ENCODE results near the gene VAMP2.

VAMP2 gene

GRCh38 chr17:8153957-8154607, 8.7 kb downstream of the VAMP2 start:
- peak; percentile 43 for DNase-seq

GRCh38 chr17:8153525-8153956, 9.2 kb downstream of the VAMP2 start:
- DNase-seq = no peak

DNA sequence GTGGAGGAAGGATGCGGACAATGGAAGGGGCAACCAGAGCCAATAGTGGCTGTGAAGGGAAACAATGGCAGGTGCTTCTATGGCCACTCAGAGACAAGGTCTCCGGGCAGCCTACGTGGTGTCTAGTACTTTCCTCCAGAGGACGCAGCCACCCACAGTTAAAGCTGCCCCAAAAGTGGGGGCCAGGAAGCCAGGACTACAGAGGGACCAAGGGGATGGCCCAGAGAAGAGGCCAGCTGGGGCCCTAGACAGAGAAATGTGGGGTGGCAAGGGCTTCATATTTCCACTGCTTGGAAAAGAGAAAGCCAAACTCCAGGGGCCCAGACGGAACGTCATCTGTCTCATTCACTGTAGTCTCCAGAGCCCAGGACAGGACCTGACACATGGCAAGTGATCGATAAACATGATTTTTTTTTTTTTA, 9.7 kb downstream of the VAMP2 start:
- no peak for DNase-seq

DNA sequence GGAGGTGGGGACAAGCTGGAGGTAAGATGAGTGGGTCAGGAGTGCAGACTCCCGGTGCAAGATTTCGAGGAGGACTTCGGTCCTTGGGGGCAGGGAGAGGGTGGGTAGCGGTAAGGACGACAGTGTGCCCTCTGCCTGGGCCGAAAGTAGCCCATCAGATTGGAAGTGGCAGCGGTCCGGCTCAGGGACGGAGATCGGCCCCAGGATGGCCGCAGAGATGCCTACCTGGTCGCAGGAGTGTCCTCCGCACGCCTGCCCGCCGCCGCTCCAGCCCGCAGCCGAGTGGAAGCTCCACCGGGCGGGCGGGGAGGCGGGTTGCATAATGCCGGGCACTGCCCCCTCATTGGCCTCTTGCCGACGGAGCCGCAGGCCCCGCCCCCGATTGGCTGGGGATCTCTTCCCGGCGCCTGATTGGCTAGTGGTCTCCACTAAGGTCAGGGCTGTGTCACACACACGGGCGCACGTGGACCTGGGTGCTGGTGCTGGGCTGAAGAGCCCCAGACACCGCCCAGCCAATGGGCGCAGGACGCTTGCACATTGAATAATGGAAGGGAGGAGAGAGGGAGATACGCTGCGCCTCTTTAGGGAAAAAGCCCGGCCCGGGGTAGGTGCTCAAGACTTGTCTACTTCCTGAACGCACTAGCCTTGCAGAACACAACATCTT, 10.5 kb downstream of the VAMP2 start, which contains the start of gene PER1:
TSS of gene PER1 (minus strand) at position 293 of the 664 bp plus-strand sequence. CDS start 1,698 bp downstream, outside the sequence.
- DNase-seq = peak; percentile 72

DNA sequence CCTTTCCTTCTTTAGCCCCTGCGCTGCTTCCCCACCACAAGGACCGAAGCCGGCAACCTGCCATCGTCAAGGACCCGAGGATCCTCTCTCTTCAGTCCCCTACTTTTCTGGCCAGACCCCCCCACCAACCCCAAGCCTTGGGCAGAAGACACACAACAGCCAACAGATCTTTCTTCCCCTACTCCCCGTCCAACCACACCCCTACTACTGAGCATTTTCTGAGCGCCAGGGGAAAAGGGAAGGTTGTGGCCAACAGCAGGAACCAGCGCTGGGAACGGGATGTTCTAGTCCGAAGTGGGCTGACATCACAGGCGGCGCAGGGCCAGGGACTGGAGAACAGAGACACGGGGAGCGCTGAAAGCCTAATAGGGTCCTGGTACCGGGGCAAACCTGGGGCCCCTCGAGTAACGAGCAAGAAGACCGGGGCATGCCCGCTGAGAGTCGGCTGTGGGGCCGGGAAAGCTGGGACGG, 11.1 kb downstream of the VAMP2 start:
- no peak for DNase-seq

- DNase-seq = peak; percentile 64
These were observed 11.6 kb downstream of the VAMP2 start for GRCh38 chr17:8151120-8151640.

DNA sequence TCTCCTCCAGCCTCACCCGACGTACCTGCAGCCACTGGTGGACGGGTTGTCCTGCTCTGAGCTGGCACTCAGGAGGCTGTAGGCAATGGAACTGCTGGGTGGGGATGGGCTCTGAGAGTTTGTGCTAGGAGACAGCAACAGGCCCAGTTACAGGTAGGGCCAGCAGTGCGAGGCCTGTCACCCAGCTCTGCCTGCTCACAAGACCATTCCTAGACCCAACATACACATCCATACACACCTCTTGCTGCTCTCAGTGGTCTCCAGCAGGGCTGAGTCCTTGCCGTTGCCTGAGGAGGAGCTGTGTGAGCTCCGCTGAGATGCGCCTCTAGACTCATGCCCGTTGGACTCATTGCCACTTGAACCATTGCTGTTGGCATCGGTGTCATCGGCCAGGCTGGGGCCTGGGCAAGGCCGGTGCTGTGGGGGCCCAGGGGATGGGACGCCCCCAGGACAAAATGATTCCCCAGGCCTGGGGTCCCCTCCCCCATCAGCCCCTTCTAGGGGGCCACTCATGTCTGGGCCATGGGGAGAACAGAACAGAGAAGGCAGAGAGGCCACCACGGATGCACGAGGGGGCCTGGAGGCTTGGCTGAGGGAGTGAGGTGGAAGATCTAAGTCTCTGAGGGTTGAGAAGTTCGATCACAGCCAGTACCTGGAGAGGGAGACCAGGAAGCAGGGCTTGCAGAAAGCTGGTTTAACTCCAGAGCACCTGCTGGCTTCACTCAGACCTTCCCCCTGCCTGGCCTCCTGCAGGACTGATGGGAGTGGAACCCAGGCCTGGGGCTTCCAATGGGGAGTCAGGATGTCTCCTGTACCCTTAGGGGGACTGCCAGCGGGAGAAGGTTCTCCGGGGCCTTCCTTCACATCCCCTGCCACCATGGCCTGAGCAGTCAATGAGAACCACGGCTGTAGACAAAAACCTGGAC, 12.3 kb downstream of the VAMP2 start:
- DNase-seq = no peak

DNA sequence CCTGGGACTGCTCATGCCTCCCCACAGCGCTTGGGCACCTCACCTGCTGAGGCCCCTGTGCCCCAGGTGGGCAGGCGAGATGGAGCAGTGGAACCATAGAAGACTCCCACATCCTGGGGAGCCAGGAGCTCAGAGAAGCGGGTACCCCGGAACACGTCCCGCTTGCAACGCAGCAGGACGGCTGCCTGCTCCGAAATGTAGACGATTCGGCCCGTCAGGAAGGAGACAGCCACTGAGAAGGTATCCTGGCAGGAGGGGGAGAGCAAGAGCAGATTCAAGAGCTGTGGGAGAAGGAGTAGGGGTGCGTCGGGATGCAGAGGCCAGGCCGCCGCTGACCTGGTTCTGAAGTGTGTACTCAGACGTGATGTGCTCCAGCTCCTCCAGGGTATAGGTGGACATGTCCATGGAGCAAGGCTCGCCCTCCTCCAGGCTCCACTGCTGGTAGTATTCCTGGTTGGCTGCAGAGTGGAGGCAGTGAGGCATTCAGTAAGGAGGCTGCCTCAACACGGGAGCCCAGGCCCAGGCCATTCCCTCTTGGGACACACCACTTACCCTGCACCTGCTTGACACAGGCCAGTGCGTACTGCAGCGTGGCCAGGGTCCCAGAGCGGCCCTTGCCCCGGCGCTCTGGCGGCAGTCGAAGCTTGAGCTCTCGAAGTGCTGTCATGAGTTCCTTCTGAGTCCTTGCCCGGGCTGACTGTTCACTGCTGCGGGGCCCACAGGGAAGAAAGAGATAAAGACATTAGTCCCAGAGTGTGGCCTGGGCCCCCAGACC, 13.1 kb downstream of the VAMP2 start:
- no peak for DNase-seq

DNA sequence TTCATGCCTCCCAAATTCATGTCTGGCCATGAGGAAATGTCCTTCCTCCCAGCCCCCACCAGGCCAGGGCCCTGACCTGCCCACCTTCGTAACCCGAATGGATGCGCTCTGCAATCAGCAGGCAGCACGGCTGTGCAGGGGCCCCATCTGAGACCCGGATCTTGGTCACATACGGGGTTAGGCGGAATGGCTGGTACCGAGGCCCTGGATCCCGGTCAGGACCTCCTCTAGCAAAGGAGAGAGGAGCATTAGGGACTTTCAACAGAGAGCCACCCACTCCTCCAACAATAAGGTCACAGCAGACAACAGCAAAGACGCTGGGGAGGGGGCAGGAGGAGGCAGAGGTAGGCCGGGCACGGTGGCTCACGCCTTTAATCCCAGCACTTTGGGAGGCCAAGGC, 14.2 kb downstream of the VAMP2 start:
- no peak for DNase-seq

DNA sequence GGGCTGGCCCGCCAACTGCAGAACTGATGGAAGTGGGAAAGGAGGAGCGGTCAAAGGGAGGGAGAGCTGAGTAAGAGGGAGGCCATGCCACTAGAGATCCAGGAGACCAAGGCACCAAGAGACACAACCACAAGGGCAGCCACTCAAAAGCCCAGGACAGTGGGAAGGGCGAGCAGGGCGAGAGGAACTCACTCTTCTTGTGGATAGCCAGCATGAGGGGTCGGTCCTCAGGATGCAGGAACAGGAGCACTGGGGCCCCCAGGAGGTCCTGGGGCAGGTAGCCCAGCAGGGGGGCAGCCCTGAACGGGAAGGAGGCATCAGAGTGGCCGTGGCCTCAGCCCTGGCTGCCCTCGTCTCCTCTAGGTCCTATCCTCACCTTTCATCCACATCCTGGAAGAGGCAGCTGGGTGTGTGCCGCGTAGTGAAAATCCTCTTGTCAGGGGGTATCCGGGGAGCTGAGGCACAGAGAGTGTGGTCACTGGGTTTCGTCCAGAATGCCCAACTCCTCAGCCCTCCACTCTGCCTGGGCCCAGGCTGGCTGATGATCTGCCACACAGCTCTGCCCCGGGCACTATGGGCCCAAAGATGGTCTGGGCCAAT, 14.8 kb downstream of the VAMP2 start:
- DNase-seq = no peak

DNA sequence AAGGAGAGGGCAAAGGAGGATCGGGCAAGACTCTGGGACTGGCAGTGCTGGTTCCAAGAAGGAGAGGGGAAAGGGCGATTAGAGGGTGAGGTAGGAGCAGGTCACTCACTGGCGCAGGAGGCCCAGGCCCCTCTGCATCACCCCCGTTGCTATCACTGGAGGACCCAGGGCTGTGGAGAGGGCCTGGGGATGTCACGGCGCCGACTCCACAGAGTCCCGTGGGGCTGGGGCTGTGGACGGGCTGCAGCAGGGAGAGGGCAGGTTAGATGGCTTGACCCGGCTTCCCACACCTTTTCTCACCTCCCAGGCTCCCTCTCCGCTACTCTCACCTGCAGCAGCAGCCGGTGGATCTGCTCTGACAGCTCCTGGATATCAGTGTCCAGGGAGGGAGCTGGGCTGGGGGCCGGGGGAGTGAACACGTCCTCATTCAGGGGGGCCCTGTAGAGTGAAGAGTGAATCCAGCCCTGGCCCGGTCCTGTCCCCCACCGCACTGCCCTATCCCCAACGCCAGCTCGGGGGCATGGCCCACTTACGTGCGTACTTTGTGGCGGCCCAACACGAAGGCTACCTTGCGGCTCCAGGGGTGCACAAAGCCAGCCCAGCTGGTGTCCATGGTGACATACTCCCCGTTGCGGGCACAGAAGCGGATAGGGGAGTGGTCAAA, 15.5 kb downstream of the VAMP2 start:
- no peak for DNase-seq

DNA sequence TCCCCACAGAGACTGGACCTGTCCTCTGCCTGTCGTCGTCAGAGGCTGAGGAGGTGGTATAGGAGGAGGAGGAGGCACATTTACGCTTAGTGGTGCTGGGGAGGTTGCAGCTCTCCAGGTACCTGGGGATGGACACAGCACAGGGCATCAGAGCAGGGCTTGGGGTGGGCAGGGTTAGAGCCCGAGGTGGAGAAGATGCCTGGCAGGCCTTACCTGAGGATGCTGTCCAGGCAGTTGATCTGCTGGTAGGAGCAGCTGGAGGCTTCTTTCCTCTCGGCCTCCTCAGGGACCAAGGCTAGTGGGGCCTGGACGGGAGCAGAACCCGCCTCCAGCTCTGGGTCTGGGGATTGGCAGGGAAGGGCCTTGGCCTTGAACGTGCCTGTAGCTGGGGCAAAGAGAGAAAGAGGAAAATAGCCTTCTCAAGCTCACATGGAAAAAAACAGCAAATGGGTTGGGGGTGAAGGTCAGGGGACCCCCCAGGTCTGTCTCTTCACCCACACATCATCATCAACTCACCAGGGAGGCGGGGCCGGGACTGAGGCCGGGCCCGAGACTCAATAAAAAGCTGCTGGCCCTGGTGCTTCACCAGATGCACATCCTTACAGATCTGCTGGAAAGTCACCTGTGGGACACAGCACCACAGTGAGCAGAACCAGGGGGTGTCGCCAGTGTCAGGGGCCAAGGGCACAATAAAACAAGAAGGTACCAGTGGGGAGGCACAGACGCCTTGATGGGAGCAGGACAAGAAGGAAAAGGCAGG, 16.2 kb downstream of the VAMP2 start:
- no peak for DNase-seq

DNA sequence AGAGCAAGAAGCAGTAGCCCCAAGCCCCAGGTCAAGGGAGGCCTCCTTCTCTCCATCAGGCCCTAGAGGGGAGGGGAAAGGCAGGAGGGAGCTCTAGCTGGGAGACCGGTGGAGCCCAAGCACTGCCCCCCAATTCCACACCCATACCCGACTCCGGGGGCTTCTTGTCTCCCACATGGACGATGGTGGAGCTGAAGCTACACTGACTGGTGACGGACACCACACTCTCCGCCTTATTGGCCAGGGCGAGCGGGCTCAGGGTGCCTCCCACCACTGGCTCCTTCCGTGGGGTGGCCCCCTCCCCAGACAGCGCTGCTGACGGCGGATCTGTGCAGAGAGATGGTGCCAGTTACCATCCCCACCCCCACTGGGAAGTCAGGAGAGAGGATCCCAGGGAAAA, 16.9 kb downstream of the VAMP2 start:
- DNase-seq = no peak

DNA sequence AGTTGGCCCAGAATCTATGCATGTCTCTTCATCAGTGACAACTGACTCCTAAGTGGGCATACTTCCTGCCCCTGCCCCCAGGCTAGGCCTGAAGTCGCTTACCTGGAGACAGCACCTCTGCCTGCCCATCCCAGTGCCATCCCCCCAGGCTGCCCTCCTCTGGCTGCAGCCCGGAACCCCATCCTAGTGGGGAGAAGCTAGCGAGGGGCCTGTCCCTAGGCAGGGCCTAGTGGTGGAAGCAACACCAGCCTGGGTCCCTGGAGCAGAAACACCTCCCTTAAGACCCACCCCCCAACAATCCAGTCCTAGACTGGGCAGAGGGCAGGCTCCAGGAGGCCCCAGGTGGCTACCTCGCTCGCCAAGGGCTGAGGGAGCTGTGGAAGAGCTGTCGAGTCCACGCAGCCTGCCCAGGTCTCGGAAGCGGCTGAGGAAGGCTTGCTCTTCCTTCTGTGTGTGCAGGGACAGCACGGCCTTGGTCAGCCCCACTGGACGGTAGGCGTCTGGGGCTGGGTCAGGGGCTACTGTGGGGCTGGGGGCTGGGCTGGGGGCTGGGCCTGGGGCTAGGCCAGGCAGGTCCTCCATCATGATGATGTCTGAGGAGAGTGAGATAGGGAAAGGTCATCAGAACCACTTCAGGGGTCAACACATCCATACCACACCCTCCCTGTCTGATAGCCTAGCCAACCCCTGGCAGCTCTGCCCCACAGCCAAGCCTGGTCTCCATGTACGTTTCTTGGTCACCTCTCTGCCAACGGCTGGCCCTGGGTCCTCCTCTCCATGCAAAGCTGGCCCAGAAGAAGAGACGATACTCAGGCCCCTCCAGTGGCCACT, 18.1 kb downstream of the VAMP2 start:
- DNase-seq = no peak

DNA sequence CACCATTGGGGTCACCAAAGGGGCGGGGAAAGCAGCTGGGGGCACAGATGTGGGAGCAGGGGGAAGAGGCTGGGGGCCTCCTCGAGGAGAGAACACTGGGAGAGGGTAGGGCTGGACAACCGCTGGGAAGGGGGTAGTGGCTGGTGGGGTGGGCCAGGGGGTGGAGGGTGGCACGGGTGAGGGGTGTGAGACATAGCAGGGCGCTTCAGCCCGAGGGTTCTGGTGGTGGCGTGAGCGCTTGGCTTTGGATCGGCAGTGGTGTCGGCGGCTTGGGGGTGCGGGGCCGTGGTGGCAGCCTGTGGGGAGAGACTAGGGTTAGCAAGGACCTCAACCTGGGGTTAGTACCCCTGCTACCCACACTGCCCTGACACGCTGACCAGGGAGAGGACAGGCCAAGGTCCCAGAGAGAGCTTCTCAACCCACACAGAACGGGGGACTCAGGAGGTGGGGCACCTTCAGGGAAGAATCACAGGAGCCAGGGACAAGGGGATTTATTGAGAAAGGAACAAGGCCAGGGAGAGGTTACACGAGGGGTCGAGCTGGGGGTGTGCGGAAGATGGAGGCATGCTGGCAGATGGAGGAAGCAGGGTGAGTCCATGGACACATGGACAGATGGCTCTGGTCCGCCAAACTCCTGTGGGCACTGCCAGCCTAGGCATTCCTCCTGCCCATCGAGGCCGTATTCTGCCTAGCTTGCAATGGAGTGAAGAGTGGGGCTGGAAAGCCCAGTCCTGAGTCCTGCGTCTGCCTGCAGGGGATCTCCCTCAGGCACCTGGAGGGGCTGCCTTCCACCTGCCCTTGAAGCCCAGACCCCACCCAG, 19.0 kb downstream of the VAMP2 start:
- no peak for DNase-seq

- DNase-seq = no peak
These were observed 19.7 kb downstream of the VAMP2 start for GRCh38 chr17:8142887-8143580.

- no peak for DNase-seq
These were observed 20.4 kb downstream of the VAMP2 start for GRCh38 chr17:8142158-8142886.
